ENCODE results near the gene SRSF6.
"Not testable (repeated sequence)": the region's sequence is repeated elsewhere in the genome, so short reads cannot be mapped to it uniquely, and the experiment has no call there.

Gene SRSF6

DNA sequence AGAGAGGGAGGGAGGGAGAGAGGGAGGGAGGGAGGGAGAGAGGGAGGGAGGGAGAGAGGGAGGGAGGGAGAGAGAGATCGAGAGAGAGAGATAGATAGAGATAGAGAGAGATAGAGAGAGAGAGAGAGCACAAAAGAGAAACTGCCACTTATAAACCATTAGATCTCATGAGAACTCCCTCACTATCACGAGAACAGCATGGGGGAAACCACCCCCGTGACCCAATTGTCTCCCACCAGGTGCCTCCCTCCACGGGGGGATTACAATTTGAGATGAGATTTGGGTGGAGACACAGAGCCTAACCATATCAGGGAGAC lies 9.3 kb upstream of the SRSF6 start:
- DNase-seq; intact Hi-C loops (cut with DNase I): not testable (repeated sequence)

DNA sequence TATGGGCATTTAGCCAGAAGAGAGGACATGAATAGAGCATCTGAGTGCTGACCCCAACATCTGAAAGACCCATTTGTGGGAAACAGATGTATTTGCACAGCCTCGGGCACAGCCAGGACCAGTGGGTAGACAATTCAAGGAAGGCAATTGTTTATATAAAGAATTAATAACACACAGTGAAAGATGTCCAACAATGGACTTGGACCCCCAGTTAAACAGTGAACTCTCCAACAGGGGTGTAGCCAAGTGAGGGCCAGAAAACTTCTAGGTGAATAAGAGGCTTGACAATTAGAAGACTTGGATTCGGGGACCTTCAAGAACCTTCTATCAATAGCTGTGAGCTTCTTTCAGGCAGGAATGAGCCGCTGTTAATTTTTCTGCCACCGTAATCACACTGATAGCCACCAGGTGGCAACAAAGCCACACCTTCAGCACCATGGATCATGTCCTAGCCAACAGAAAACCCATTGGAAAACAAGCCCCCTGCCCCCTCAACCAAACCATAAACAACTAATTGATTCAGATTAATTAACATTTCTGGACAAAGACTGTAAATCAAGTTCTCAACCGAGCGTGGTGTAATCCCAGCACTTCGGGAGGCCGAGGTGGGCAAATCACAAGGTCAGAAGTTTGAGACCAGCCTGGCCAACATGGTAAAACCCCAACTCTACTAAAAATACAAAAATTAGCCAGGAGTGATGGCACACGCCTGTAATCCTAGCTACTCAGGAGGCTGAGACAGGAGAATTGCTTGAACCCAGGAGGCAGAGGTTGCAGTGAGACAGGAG lies 8.8 kb upstream of the SRSF6 start:
- DNase-seq: peak in 5 of 10 donors; percentile 15 to 87 (median 38)
- intact Hi-C loops (cut with DNase I): no loop called here

DNA sequence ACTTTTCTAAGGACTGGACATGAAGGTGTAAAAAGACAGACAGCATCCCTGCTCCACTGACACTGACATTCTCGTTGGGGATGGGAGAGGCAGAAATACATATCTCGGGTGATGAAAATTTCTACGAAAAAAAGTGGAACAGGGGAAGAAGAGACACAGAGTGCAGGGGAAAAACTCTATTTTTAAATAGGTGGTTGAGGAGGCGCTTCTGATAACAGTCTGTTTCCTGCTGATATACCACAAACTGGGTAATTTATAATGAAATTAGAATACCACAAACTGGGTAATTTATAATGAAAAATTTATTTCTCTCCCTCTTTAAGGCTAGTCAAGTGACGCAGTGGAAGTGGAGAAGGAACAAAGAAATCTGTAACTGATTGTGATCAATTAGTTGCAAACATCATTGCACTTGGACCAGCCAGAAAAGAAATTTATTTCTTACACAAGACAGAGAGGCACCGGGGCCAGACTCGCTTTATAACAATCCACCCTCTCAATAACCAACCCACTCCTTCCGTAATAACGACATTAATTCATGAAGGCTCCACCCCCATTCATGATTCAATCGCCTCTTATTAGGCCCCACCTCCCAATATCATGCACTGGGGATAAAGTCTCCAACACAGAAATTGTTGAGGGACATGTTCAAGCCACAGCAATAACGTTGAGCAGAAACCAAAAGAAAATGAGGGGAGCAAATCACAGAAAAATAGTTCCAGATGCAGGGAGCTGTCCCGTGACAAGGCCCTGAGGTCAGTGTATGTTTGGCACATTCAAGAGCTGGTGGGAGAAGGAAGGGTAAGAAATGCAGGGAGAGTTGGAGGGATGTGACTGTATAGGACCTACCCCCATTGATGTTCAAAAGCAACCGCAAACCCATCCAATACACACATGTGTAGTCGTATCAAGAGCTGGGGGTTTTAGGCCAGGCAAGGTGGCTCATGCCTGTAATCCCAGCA lies 6.6 kb upstream of the SRSF6 start:
- intact Hi-C loops (cut with DNase I): no loop called here

DNA sequence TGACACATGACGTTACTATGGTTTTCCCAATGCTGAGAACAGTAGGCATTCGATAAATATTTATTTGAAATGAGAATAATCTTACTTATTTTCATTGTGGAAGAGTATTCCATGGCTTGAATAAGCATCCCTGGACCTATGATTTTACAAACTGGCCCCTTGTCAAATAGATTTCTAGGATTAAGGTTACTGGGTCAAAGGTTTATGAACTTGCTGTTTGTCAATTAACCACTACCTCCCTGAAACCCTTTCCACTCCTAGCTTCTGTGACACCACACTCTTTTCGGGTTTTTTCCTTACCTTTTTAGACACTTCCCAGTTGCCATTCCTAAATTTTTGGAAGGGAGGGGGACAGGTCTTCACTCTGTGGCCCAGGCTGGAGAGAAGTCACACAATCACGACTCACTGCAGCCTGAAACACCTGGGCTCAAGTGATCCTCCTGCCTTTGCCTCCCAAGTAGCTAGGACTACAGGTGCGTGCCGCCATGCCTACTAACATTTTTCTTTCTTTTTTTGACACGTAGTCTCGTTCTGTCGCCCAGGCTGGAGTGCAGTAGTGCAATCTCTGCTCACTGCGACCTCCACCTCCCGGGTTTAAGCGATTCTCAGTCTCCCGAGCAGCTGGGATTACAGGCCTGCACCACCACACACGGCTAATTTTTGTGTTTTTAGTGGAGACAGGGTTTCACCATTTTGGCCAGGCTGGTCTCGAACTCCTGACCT lies 5.1 kb upstream of the SRSF6 start:
- intact Hi-C loops (cut with DNase I): no loop called here
- no peak for DNase-seq

More for the DNA sequence above, 6.6 kb upstream of the SRSF6 start:
- no peak for DNase-seq

DNA sequence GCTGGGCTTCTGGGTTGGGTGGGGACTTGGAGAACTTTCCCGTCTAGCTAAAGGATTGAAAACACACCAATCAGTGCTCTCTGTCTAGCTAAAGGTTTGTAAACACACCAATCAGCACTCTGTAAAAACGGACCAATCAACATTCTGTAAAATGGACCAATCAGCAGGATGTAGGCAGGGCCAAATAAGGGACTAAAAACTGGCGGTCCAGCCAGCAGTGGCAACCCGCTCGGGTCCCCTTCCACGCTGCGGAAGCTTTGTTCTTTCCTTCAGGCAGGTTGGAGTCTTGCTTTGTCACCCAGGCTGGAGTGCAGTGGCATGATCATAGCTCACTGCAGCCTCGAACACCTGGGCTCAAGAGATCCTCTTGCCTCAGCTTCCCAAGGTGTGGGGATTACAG lies 1.4 kb upstream of the SRSF6 start:
- not testable (repeated sequence) for DNase-seq
- intact Hi-C loops (cut with DNase I): loop anchor here (5.0 kb wide), 1 partner anchor 56 kb away; no protein-coding TSS in a partner anchor

DNA sequence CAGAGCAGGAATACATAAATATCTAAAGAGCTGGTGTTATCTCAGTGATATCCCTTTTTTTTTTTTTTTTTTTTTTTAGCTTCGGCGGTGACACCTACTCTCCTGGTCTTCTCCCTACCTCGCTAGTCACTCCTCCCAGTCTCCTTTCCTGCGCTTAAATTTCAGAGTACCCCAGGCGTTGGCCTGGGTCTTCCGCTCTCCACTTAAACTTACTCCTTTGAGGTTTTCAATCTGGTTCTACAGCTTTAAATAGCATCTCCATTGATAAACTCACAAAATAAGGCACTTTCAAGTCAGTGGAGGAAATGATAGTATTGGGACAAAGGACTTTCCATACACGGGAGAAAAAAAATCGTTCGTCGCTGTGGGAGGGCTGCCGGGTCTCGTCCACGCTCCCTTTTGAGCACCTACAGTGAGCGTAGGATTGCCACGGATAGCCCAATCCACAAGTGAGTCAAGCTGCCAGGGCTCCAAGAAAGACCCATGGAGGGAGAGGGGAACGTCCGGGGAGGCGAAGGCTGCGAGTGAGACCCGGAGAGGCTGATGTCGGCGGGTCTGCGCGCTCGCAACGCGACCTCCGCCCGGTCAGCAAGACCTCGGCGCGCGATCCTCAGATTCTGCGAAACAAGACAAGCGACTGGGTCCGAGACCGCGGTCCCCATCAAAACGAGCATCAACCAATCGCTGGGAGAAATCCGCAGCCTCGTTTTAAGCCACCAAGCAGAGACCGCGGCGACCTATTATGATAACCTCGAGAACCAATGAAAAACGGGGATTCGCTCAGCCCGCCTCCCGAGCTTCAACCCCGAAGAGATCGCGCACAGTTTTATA lies 672 bp upstream of the SRSF6 start:
- intact Hi-C loops (cut with DNase I): loop anchor here (5.0 kb wide), 1 partner anchor 55 kb away; no protein-coding TSS in a partner anchor
- peak; percentile 87 to 98 (median 93) for DNase-seq

DNA sequence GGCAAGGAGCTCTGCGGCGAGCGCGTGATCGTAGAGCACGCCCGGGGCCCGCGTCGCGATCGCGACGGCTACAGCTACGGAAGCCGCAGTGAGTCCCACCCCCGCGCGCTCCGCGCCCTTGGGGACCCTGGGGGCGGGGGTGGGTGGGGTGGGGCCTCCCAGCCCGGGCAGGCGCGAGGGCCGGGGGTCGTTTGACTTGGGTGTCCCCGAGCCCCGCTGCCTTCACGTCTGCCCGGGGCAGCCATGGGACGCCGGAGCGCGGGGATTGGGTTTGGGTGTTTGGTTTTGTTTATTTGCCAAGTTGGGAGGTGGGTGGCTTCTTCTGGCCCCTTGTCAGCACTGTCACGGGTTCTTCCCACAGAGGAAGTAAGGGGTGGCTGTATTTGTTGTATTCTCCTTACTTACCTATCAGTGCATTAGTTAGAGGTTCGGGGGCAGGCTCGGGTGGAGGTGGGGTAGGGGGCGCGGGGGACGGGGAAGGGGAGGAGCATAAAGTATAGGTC lies 777 bp downstream of the SRSF6 start:
- intact Hi-C loops (cut with DNase I): loop anchor here (2.0 to 5.0 kb wide), 2 partner anchors 54 to 132 kb away; partner anchors contain the start of gene IFT52
- DNase-seq: no peak

DNA sequence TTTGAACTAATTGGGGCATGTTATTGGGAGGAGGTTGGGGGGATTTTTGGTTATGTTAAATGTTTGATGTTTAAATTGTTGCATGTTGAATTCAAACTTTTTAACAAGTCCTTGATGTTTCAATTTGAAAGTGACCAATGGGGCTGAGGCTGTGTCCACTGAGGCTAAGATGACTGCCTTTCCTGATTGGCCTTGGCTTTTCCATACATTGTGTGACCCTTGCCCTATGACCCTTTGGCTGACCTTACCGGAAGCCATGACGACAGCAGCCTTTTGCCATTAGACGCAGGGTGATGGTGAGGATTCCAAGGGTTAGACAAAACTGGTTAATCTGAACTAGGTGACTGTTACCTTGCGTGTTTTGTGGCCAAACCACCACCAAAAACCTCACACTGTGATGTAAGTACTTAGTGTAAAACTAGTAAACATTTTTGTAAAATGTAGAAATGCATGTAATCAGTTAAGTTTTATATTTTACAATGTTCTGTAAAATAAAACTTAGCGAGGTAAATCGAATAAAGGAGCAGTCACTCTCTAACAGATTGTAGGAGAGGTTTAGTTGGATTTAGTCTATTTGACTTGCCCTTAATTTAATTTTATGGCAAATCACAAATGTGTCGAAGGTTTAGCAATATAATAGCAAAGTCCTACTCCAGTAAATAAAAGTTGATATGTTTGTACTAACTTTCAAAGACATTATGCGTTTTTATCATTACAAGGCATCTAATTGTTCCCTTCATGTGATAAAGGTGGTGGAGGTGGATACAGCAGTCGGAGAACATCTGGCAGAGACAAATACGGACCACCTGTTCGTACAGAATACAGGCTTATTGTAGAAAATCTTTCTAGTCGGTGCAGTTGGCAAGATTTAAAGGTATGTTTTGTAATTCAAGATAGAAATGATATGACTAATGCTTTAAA lies 1.6 kb downstream of the SRSF6 start:
- intact Hi-C loops (cut with DNase I): loop anchor here (2.0 to 5.0 kb wide), 2 partner anchors 53 to 132 kb away; partner anchors contain the start of gene IFT52

DNA sequence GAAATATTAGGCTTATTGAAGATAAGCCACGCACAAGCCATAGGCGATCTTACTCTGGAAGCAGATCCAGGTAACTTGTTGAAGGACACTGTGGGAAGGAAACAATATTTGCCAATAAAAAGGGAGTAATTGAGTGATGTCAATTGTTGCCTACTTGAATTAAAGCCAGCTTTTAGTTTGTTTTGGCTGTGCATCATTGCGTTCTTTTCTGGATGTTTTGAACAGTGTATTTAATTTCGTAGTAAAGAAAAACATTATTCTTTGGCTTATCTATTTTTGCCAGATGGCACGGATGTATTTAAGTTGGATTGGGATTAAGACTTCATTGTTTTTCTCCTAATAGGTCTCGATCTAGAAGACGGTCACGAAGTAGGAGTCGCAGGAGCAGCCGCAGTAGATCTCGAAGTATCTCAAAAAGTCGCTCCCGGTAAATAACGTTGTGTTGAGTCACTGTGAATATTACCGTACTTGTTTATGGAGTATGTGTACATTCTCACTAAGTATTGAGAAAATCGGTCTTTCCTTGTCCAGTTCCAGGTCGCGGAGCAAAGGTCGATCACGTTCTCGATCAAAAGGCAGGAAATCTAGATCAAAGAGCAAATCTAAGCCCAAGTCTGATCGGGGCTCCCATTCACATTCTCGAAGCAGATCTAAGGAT lies 2.6 kb downstream of the SRSF6 start:
- DNase-seq: no peak
- intact Hi-C loops (cut with DNase I): no loop called here

More for the DNA sequence above, 1.6 kb downstream of the SRSF6 start:
- DNase-seq: no peak

DNA sequence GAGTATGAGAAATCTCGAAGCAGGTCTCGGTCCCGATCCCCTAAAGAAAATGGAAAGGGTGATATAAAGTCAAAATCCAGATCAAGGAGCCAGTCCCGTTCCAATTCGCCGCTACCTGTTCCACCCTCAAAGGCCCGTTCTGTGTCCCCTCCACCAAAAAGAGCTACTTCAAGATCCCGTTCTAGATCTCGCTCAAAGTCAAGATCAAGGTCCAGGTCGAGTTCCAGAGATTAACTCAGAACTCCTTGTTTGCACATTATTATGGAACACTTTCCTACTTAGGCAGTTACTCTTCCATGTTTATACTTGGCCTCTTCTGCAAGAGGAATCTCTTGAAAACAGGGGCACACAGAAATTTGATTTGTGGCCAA lies 3.1 kb downstream of the SRSF6 start:
- DNase-seq: no peak
- intact Hi-C loops (cut with DNase I): no loop called here

DNA sequence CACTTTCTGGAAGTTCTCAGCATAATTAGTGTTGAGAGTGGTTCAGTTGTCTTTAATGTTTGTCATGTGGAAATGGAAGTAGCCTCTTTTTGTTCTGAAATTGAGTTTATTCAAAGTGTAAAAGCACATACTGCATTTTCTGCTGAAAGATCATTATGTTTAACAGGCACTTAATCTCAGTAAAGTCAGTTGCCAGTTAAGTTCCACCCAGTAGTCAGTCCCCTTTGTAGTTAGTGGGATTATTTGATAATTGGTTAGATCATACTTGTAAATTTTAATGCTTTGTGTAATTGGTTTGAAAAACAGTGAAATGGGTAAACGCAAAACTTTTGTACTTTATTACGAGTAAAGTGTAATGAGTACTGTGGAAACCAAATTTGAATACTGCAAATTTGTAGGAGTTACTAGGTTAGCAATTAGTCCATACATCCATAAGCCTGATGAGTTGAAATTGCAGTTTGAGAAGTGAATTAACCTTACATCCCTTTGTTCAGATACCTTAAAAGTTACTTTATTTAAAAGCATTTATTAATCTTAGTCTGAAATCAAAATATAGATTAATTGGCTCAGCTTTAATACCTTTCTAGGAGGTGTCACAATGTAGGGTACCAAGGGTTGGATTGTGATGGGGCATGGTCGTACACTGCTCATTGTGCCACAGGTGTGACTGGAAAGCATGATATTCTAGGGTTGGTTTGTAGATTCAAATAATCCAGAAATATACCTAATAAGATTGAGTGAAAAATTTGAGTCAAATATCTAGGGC lies 4.4 kb downstream of the SRSF6 start:
- intact Hi-C loops (cut with DNase I): no loop called here

DNA sequence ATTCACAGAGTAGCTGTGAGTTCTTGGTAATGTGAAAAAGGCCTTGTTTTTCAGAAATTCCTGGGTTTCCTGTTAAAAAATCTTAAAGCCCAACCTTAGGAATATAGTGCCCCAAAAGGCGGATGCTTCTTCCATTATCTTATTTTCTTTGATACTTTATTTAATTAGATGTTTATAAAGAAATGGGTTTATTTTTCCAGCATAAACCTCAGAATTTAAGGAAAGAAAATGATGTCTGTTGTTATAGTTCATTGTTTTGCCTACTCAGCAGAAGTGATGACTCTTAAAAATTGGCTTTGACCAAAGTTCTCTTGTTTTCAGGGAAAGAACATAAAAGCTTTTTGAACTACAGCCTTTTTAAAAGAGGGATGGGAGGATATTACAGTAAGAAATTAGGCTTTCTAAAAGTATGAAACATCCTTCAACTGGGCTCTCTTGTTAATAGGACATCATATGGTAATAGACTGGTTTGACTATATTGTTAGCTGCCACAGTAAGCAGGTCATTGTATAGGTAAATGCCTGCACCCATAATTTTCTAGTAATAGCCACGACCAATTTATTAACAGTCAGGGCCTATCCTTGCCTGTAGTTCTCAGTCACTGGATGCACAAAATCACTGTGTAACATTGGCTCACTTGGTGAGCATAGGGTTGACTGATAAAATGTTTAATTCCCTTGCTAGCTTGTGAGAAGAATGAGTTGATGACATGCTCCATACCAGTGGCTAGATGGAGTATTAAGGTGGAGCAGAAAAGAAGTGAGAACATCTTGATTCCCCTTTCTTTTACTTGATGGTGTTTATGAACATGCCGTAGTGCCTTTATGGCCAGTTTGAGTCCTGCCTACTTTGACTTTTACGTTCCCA lies 5.2 kb downstream of the SRSF6 start:
- DNase-seq: no peak
- intact Hi-C loops (cut with DNase I): no loop called here

More for the DNA sequence above, 4.4 kb downstream of the SRSF6 start:
- DNase-seq: no peak

DNA sequence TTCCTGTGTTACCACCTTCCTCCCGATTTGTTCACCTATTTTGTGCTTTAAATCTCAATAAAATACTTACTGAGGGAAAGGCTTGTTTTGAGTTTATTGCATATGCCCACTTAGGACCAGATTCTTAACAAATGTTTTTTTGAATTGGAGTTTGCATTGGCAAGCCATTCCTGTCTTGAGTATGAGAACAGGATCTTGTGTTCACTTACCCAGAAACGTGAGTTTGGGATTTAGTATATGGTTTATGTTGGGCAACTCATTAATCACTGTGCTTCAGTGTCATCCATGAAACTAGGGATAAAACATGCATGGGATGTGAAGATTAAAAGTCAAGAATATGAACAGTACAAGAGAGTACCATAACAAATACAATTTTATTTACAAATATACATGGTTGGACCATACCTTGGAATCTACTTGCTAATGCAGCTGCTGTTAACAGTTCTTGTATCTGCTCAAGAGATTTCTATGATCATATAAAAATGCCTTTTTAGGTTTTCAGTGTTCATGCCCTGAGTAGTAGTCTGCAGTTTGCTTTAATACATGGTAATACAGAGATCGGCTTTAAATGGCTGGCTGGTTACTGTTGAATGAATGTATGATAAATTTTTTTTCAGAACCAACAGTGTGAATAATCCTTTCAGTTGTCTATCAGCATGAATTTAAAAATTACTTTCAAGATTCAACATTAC lies 6.0 kb downstream of the SRSF6 start:
- intact Hi-C loops (cut with DNase I): no loop called here
- no peak for DNase-seq

DNA sequence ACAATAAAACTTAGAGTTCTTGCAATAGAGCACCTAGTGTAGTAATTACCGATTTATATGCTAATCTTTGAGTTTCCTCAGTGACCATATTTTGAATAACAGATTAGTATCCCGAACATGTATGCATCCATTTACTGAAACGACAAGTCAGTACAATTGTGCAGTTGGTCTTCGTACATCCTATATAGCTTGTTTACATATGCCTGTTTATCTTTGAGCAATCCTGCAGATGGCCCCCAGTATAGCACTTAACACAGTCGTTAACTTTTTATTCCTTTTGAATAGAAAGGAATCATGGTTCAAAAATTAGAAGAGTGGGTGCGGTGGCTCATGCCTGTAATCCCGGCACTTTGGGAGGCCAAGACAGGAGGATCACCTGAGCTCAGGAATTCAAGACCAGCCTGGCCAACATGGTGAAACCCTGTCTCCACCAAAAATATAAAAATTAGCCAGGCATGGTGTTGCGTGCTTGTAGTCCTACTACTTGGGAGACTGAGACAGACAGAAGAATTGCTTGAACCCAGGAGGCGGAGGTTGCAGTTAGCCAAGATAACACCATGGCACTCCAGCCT lies 6.6 kb downstream of the SRSF6 start:
- DNase-seq: no peak
- intact Hi-C loops (cut with DNase I): no loop called here

DNA sequence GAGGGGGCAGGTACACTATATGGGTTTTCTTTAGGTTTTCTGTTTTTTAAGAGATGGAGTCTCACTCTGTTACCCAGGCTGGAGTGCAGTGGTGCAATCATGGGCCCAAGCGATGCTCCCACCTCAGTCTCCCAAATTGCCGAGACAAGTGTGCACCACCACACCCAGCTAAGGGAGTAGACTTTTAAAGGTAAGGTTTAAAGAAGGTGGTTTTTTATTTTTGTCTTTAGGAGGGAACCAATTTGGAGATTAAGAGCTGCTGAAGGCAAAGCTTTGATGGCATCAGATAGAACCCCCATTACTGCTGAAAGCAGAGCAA lies 7.9 kb downstream of the SRSF6 start:
- intact Hi-C loops (cut with DNase I): no loop called here
- DNase-seq: no peak

DNA sequence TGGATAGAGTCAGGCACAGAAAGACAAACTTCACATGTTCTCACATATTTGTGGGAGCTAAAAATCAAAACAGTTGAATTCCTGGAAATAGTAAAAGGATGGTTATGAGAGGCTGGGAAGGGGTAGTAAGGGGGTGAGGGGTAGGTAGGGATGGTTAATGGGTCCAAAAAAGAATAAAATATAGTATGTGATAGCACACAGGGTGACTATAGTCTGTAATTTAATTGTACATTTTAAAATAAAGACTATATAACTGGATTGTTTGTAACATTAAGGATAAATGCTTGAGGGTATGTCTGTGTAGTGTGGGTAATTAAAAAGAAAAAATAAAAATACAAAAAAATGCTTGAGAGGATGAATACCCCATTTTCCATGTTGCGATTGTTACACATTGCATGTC lies 9.9 kb downstream of the SRSF6 start:
- intact Hi-C loops (cut with DNase I): no loop called here
- no peak for DNase-seq
